Measurements from ENCODE around the gene FAS. TPM values are rescaled to one million over a fixed set of nuclear protein-coding genes. Genes with fewer than 3 reads are reported as not detected.

Gene FAS
- total RNA-seq, 1 experiment from 2014 or later, result 9.3 TPM

DNA sequence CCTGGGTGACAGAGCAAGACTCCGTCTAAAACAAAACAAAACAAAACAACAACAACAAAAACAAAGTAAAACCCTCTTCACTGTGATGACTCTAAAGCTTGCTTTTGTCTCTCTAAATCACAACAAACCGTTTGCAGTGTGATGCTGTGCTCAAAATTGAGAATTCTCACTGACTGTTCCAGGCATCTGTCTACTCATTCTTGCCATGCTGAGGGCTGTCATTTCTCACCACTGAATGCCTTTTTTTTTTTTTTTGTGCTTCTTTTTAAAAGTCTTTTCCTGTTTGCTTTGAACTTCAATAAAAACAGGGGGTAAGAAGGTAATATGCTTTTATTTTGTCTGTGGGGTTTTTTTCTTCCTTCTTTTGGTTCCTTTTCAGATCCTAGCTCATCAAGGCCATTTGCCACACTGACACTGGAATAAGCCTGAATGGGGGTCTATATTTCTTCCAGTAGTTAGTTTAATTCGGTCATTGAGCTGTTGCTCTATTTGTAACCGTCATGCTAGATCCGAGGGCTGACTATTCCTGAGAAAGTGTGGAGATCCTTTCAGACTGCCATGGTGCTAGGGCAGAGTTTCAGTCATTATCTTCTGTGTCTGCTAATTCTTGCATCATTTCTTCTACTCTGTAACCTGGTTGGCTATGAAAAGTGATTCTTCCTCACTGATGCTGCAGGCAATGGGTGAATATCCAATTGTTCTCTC lies 10.6 kb downstream of the FAS start (continued):
- TF ChIP-seq, protein P1, sequence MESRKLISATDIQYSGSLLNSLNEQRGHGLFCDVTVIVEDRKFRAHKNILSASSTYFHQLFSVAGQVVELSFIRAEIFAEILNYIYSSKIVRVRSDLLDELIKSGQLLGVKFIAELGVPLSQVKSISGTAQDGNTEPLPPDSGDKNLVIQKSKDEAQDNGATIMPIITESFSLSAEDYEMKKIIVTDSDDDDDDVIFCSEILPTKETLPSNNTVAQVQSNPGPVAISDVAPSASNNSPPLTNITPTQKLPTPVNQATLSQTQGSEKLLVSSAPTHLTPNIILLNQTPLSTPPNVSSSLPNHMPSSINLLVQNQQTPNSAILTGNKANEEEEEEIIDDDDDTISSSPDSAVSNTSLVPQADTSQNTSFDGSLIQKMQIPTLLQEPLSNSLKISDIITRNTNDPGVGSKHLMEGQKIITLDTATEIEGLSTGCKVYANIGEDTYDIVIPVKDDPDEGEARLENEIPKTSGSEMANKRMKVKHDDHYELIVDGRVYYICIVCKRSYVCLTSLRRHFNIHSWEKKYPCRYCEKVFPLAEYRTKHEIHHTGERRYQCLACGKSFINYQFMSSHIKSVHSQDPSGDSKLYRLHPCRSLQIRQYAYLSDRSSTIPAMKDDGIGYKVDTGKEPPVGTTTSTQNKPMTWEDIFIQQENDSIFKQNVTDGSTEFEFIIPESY (IDR thresholded peaks at IDR 0.05; ENCODE audit: extremely low read depth, insufficient replicate concordance, low read length), result no peak
- TF ChIP-seq ZNF274 (IDR thresholded peaks at IDR 0.05; ENCODE audit: low read depth, low read length), result no peak

GRCh38 chr10:89001729-89002072 lies 11.1 kb downstream of the FAS start:
- no peak for ATAC-seq
- H3K4me3 ChIP-seq (replicated peaks in 1 of 2; ENCODE audit: low read depth in 1 of 2, low read length in 2 of 2), result no peak overlapping the region
- no peaks in the 10 kb centered on the region for H3K4me1 ChIP-seq (ENCODE audit: control insufficient read depth in 1 of 2, insufficient read depth in 2 of 2, low read length in 2 of 2)
- no peak overlapping the region for H3K4me2 ChIP-seq (ENCODE audit: low read length)
- no peaks in the 10 kb centered on the region for H3K79me2 ChIP-seq (ENCODE audit: insufficient read depth, low read length)
- no peak overlapping the region for H3K27ac ChIP-seq (ENCODE audit: low read depth, low read length)
- ChIA-PET RAD21 (ENCODE audit: low non-redundant PET in 1 of 2, low total read pairs in 2 of 2, uncharacterized antibody in 2 of 2, unreplicated experiment in 2 of 2) (no interaction called here), POLR2A (no interaction called here), CTCF (interaction anchor here (0.7 kb wide), 1 partner anchor 11 kb away, joined by 3 read pairs; the partner anchor contains the start of gene FAS)
- no peaks in the 10 kb centered on the region for H3K27me3 ChIP-seq (ENCODE audit: insufficient read depth, low read length)
- no peaks in the 10 kb centered on the region for H3K9me3 ChIP-seq (ENCODE audit: control insufficient read depth in 1 of 2, insufficient read depth in 1 of 2, low read depth in 1 of 2, low read length in 2 of 2)
- H4K20me1 ChIP-seq (ENCODE audit: insufficient read depth), result no peaks in the 10 kb centered on the region
- no peaks in the 10 kb centered on the region for H3K9me2 ChIP-seq (ENCODE audit: insufficient read depth)
- no peak overlapping the region for H3K9ac ChIP-seq (ENCODE audit: low read length)
- H3K36me3 ChIP-seq (ENCODE audit: control insufficient read depth in 1 of 2, insufficient read depth in 2 of 2, low read length in 2 of 2), result no peaks in the 10 kb centered on the region
- intact Hi-C loops (cut with micrococcal nuclease), result no loop called here
- TF ChIP-seq TCF7L2 (IDR thresholded peaks at IDR 0.05; ENCODE audit: borderline replicate concordance, extremely low read depth, insufficient read depth, insufficient read length) (no peak), CBX3 (IDR thresholded peaks at IDR 0.05; ENCODE audit: low read depth) (no peak), ZFX (IDR thresholded peaks at IDR 0.05) (no peak), EGR1 (IDR thresholded peaks at IDR 0.05; ENCODE audit: low read depth) (no peak), FOSL1 (IDR thresholded peaks at IDR 0.05; ENCODE audit: low read depth) (no peak), JUND (IDR thresholded peaks at IDR 0.05) (no peak)
- TF ChIP-seq, protein P2, sequence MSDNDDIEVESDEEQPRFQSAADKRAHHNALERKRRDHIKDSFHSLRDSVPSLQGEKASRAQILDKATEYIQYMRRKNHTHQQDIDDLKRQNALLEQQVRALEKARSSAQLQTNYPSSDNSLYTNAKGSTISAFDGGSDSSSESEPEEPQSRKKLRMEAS (IDR thresholded peaks at IDR 0.05), result no peak
- no peak for DNase-seq (ENCODE audit: low read depth, low spot score)
- H2AFZ ChIP-seq (ENCODE audit: low read depth, low read length, poor library complexity, severe bottlenecking), result no peak overlapping the region
- no TSS peak for BruUV-seq (replicated peaks)

All from HCT116 (cell line).